HS-5 (cell line): ENCODE data around the gene AKR1B1.
"Not testable (repeated sequence)": the region's sequence is repeated elsewhere in the genome, so short reads cannot be mapped to it uniquely, and the experiment has no call there.

Source experiments
- DNase-seq: peaks from one replicate; pipeline ENCODE4 v3.0.0-alpha.2; 2012; ENCODE audit warnings: low read depth

AKR1B1 gene

DNA sequence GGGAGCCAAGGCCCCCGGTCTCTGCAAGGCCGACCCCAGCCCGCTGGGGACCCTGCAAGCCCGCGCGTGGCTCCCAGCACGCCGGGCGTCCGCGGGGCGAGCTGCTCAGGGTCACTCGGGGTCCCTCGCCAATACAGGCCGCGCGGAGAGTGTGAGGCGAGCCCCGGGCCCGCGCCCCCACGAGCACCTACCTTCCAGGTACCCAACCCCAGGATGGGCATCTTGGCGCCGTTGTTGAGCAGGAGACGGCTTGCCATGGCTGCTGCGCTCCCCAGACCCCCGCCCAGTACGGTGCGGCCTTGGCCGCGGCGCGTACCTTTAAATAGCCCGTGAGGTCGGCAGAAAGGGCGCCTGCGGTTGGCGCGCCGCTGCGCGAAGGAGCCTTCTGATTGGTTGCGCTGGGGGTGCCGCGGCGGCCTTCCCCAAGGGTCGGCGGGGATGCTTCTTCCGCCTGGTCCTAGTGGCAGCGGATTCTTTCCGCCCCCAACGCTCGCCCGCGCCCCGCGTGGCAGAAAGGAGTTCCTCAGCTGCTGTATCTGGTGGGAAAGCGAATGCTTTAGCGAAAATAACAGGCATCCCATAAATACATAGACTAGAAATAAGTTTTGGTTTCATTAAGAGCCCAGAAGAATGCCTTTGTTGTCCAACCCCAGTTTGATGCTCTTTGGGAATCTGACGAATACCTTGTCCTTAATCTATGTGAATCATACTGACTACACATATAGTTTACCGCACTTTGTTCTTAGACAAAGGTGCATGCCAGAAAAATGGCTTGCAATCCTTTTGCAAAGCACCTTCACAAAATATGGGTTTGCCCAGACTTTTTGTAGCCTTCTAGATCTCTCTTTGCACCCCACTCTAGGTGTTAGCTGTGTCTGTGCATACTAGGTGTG, at the start of gene AKR1B1:
AKR1B1 (minus strand) TSS at position 295 of the 893 bp plus-strand sequence; CDS start at position 257, 38 bp downstream.
- DNase-seq = no peak

DNA sequence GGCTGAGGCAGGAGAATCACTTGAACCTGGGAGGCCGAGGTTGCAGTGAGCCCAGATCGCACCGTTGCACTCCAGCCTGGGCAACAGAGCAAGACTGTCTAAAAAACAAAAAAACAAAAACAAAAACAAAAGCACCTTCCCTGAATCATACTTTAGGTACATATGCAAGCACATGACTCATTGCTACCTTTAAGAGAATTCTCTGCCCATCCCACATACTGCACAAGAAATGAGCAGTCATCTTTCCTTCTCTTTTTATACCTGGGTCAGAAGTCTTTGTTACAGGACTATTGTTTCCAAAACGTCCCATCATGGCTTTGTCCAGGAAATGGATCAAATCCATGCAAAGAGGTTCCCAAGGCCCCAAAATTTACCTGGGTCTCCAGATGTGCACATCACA, 47.0 kb upstream of the AKR1B1 start:
- DNase-seq = no peak

DNA sequence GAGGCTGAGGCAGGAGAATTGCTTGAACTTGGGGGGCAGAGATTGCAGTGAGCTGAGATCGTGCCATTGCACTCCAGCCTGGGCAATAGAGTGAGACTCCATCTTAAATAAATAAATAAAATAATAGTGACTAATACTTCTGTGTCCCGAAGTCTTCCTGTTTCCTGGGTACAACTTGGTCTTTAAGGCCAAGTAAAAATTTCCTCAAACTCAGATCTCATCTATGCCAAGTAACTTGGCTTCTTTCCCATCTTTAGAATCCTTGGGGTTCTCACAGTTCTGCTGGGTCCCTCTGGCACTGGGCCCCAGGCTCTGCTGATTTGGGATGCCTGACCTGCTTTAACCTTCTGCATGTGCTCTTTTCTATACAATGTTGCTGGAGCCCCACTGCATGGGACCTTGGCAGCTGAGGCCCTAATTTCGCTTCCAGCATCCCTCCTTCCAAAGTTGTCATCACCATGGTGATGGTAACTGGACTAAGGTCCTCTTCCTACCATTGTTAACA, 45.8 kb upstream of the AKR1B1 start:
- DNase-seq = no peak

DNA sequence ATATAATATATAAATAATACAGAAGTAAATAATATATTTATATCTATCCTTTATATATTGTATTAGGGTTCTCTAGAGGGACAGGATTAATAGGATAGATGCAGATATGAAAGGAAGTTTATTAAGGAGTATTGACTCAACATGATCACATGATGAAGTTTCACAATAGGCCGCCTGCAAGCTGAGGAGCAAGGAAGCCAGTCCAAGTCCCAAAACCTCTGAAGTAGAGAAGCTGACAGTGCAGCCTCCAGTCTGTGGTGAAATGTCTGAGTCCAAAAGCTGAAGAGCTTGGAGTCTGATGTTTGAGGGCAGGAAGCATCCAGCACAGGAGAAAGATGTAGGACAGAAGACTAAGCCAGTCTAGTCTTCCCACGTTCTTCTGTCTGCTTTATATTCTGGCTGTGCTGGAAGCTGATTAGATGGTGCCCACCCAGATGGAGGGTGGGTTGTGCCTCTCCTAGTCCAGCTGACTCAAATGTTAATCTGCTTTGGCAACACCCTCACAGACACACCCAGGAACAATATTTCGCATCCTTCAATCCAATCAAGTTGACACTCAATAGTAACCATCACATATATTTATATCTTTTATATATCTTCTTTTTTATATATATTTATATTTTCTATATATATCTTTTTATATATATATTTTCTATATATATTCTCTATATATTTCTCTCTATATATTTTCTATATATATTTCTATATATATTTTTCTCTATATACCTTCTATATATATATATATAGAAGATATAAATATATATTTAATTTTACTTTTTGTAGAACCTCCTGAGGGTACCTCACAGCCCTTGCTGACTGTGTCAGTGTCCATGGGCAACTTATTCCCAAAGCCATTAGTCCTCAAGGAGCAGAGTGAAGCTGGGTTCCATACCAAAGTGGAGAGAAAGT, 43.8 kb upstream of the AKR1B1 start:
- DNase-seq = no peak

DNA sequence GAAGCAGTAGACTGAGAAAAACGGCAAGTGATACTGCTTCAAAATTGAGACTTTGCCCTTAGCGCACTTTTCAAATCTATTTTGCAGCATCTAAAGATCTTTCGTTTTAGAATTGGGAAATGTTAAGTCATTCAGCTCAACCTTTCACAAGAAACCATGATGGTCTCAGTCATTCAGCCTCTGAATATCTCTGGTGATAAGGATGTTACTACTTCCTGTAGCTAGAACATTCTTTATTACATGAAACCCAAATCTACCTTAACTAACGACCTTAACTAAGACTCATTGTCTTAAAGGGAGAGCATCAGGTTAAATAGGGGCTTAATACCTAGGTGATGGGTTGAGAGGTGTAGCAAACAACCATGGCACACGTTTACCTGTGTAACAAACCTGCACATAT, 42.1 kb upstream of the AKR1B1 start:
- no peak for DNase-seq

DNA sequence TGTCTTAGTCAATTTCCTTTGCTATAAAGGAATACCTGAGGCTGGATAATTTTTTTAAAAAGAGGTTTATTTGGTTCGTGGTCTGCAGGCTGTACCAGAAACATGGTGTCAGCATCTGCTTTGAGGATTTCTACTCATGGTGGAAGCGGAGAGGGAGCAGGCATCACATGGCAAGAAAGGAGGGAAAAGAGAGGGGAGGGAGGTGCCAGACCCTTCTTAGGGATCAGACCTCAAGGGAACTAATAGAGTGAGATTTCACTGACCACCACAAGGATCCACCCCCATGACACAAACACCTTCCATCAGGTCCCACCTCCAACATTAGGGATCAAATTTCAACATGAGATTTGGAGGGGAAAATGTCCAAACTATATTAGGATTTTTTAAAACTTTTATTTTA, 41.5 kb upstream of the AKR1B1 start:
- no peak for DNase-seq

DNA sequence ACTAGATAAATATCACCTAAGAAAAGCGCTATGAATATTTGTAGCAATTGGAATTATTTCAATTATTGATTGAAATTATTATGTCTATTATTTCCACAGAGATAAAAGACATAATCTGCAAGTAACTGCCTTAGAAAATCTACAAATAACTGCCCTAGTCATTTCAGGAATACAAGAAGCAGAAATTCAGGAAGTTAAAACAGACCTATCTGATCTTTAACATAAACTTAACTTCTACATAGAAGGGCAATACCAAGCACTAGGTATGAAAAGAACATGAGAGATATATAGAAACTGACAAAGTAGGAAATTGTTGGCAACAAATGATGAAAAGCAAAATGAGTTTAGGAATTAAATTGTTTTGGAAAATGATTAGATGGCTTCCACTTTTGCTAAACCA, 36.6 kb upstream of the AKR1B1 start:
- DNase-seq = no peak

DNA sequence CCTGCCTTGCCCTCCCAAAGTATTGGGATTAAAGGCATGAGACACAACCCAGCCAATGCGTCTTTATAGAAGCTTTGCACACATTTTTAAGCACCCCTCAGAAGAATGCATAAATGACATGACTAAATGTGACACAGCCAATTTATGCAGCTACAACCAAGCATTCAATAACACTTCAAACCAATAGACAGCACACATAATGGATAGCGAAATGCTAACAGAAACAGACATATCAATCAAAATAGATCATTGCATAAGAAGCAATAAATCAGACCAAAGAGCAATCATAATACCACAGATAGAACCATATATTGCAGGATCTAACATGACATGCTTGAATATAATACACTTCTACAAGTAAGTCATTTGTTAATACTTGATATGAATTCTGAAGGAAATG, 34.2 kb upstream of the AKR1B1 start:
- DNase-seq = no peak

DNA sequence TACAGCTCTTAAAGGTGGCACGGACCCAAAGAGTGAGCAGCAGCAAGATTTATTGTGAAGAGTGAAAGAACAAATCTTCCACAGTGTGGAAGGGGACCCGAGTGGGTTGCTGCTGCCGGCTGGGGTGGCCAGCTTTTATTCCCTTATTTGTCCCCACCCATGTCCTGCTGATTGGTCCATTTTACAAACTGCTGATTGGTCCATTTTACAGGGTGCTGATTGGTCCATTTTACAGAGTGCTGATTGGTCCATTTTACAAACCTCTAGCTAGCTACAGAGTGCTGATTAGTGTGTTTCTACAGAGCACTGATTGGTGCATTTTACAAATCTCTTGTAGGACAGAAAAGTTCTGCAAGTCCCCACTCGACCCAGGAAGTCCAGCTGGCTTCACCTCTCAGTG, 28.8 kb upstream of the AKR1B1 start:
- not testable (repeated sequence) for DNase-seq

DNA sequence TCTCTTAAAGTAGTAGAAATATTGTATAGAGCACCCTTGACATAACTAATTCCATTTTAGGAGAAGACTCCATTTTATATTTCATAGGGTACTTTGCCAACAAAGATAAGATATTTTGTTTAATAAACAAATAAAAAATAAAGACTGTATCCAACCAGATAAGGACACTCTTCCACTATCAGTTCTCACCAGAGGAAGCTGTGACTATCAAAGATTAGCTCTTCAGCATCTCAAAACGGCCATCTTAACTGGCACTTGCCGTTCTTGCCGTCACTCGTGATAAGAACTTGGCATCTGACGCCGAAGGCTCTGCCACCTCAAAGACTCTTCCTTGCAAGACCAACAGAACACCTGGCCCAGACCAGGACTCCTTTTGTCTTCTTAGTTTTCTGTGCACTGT, 26.3 kb upstream of the AKR1B1 start:
- DNase-seq = no peak

DNA sequence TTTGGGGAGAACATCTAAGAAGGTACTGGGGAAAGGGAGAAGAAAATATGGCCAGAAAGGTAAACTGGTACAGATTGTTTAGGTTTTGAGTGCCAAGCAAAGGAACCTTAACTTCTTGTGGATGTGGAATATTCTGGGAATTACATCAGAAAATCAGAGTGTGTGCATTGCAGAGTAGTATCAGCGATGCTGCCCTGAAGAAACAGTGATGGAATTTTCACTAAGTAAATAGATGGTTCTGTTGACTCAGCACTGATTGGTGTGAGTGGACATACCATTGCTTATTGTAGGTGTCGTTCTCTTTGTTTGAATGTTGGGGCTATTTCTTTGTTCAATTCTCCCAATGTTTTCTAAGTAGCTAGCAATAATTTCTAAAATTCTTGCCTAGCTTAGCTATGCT, 24.4 kb upstream of the AKR1B1 start:
- DNase-seq = no peak

DNA sequence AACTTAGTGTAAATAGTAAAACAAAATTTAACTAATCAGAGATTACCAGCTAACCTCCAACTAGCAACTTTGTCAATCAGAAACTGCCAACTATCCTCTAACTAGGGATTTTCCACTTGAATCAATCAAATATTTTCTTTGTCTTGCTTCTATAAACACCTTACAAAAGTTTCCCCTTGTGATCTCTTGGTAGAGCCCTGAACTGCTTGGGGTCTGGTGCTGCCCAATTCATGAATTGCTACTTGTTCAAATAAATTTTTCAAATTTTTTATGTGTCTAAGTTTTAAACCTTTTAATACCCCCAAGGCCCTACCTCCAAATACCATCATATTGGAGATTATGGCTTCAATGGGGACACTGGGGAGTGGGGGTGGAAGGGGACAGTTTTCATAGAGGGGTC, 24.0 kb upstream of the AKR1B1 start:
- DNase-seq = no peak

DNA sequence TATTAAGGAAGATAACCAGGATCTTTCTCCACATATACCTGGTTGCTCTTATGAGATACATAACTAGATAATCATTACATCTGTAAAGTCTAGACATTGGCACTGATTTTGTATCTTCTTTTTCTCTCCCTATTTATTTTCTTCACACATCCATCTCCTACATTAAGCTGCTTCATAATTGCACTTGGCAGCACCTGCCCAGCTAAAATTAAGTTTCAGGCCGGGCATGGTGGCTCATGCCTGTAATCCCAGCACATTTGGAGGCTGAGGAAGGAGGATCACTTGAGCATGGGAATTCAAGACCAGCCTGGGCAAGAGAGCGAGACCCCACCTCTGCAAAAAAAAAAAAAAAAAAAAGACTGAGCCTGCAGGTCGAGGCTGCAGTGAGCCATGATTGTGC, 22.3 kb upstream of the AKR1B1 start:
- no peak for DNase-seq

DNA sequence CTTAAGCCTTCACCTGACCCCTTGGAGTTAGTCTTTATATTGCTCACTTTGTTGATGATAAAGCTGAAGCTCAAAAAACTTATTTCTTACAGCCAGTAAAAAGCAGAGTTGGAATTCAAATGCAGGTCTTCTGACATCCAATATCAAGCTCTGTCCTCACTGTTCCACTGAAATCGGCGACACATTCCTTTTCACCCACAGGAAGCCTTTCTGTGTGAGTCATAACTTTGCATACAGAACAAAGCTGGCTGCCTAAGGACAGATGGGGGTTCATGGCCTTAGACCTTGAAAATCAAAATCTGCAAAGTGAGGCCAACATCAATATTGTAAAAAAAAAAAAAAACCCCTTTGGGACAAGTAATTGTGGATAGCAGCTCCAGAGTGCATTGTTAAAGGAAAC, 21.8 kb upstream of the AKR1B1 start:
- no peak for DNase-seq

DNA sequence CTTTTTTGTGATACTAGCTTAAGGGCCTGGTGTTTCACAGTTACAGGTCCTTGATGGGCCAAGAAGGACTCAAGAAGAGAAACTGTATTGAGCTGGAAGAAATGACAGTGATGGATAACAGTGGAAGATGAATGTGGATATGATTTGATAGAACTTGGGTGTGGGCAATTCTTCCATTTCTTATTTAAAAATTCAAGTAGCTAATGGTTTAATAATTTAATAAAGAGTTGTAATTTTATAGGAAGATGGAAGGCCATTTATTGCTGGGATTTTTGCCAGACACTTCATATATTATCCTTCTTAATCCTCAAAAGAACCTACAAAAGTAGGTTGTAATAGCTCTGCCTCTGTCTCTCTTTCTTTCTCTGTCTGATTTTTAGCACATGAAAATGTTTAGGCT, 21.3 kb upstream of the AKR1B1 start:
- no peak for DNase-seq

DNA sequence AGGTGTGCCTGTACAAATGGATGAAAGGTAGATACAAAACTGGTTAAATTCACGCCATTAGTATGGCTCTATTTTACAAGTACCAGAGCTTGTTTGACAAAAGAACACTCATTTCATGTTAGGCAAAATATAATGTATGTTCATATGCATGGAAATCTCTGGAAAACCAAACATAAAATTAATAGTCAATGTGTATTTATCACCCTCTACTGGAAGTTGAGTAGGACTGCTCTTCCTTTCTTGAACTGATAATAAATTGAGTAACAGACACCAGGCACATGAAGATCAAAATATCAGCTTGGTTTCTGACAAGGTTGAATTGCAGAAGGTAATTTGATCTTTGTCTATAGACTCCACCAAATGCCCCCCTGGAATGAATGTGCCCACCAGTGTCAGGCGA, 19.8 kb upstream of the AKR1B1 start:
- no peak for DNase-seq

DNA sequence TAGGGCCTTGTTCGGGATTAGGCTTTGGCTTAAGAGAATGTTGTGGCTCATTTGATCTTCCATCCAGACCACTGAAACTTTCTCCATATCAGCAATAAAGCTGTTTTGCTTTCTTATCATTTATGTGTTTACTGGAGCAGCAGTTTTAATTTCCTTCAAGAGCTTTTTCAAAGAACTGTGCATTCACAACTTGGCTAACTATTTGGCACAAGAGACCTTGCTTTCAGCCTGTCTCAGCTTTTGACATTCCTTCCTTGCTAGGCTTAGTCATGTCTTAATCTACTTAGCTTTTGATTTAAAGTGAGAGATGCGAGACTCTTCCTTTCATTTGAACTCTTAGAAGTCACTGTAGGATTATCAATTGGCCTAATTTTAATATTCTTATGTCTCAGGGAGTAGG, 19.1 kb upstream of the AKR1B1 start:
- no peak for DNase-seq

DNA sequence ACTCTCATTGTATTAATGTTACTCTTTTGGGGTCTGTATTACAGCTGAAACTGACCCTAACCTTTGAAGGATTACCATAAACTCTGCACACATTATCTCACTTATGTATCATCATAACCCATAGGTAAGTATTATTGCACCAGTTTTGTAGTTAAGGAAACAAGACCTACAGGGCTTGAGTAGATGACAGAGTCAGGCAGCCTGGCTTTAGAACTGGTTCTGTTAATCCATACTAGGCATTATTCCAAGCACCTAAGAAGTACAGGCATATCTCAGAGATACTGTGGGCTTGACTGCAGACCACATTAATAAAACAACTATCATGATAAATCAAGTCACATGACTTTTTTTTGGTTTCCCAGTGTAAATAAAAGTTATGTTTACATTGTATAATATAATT, 17.1 kb upstream of the AKR1B1 start:
- no peak for DNase-seq

DNA sequence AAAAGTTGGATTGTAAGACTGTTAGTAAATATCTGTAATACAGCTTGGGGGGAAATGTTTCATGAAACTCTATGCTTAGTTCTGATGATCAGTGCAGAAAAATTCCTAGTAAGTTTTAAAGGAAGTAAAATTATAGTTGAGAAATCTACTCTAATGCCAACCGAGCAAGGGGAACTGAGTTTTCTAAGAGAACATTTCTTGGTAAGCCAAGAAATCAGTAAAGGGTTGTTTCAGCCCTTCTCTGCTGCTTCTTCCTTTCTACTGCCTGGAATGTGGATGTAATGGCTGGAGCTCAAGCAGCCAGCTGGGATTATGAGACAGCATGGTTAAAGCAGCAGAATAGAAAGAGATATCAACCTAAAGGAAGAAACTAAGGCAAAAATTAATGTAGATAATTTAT, 15.9 kb upstream of the AKR1B1 start:
- DNase-seq = no peak

DNA sequence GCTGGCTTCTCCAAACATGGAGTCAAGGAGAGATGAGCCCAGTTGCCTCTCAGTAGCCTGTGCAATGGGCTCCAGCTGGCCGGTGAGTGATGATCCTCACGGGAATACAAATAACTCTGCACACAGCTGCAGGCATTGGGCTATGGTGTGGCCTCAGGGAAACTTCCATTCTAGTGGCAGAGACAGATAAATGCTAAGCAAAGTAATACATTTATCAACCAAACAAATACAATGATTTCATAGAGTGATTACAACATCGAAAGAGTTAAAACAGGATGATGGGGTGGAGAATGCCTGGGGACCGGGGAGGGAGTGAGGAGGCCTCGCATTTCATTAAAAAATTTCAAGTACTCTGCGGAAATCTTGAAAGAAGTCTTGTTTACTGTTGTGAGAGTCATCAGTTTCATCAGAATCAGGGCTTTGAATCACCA, 15.0 kb upstream of the AKR1B1 start:
- no peak for DNase-seq

DNA sequence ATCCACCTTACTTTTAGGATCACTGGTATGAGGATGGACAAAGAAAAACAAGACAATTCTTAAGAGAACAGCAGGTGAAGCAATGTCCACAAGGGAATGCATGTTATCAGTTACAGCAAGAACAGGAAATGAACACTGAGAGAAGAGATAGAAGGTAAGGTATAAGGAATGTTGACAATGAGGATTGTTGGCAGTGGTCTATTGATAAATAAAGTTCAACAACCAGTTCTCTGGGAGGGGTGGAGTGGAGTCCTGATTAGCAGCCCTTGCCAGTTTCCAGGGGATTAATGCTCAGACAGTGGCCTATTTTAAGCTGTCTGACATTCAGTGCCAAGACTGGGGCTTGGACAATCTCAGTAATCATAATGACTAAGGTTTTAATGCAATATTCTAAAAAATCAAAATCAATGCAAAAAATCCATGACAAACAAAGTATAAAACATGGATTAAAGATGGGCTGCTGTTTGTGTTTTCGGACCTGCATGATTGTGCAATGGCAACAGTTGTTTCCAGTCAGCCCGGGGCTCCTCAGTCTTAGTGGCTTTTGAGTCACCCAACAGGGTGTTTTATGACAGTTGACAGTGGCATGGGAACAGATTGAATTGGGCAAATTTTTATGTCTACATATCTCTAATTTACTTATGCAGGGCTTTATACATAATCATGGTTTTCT, 13.8 kb upstream of the AKR1B1 start:
- DNase-seq = no peak

DNA sequence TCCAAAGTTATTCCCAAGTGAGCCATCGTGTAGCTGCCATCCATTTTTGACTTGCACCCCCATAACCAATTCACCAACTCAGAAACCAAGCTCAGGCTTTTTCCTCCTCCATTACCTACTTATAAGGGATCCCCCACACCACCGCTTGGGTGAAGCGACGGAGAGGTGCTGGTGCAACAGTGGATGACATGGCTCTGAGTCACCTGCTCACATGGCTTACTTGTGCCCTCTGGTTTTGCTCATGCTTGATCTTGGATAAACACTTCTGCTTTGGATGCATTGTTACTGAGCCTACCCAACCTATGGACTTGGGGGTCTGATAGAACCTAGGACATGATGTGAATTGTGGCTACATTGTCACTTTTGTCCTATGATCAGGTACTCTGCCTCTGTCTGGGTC, 12.0 kb upstream of the AKR1B1 start:
- no peak for DNase-seq
